WTC11 (cell line): Measurements from ENCODE around the gene PLK1.
"Not testable (repeated sequence)": the region's sequence is repeated elsewhere in the genome, so short reads cannot be mapped to it uniquely, and the experiment has no call there.

Source experiments
- SMAD3 ChIP-seq: sonication (generic); formaldehyde crosslinking; IDR thresholded peaks from 2 replicates; pipeline ENCODE4 v1.8.0; 2022; ENCODE audit warnings: missing genetic modification reagents, mild to moderate bottlenecking, borderline replicate concordance
- ZNF121 ChIP-seq: sonication (generic); formaldehyde crosslinking; IDR thresholded peaks from 2 replicates; pipeline ENCODE4 v1.8.0; 2023; ENCODE audit warnings: missing genetic modification reagents
- ZNF532 ChIP-seq: fragments of 250-450 bp; sonication (Bioruptor Pico); IDR thresholded peaks from 2 replicates; pipeline ENCODE4 v1.9.0; 2021; ENCODE audit warnings: mild to moderate bottlenecking, borderline replicate concordance
- TF ChIP-seq, protein P1 (sequence below): sonication (generic); formaldehyde crosslinking; IDR thresholded peaks from 2 replicates; pipeline ENCODE4 v1.8.0; 2022; ENCODE audit warnings: mild to moderate bottlenecking, missing genetic modification reagents

GRCh38 chr16:23737423-23738028 is 58.8 kb downstream of the PLK1 start:
- TF ChIP-seq SMAD3 (CRISPR knock-in tag); ZNF532; ZNF121: not testable (repeated sequence)
- TF ChIP-seq, protein P1, sequence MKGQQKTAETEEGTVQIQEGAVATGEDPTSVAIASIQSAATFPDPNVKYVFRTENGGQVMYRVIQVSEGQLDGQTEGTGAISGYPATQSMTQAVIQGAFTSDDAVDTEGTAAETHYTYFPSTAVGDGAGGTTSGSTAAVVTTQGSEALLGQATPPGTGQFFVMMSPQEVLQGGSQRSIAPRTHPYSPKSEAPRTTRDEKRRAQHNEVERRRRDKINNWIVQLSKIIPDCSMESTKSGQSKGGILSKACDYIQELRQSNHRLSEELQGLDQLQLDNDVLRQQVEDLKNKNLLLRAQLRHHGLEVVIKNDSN (CRISPR knock-in tag), result not testable (repeated sequence)
